Ascending aorta (tissue), 2 donors: ENCODE results near the gene PTPN1. TPM values are rescaled to one million over a fixed set of nuclear protein-coding genes. Genes with fewer than 3 reads are reported as not detected.

ENCODE experiments used
- DNase-seq, 2 donors: peaks; one replicate each; pipeline ENCODE4 v3.0.0-alpha.2; 2019; ENCODE audit warnings: low spot score in 2 of 2
- H3K27ac ChIP-seq, 2 donors: fragments of 200-600 bp; sonication (generic); one replicate each; pipeline ENCODE4 v1.5.1; 2016 to 2017; ENCODE audit warnings: mild to moderate bottlenecking in 1 of 2
- H3K27me3 ChIP-seq: fragments of 200-600 bp; sonication (generic); one replicate; pipeline ENCODE4 v1.5.1; 2017
- H3K36me3 ChIP-seq, 2 donors: fragments of 200-600 bp; sonication (generic); one replicate each; pipeline ENCODE4 v1.5.1; 2016
- H3K4me1 ChIP-seq, 2 donors: fragments of 200-600 bp; sonication (generic); one replicate each; pipeline ENCODE4 v1.5.1; 2016 to 2017; ENCODE audit warnings: mild to moderate bottlenecking in 1 of 2
- H3K4me3 ChIP-seq, 2 donors: fragments of 200-600 bp; sonication (generic); one replicate each; pipeline ENCODE4 v1.5.1; 2016 to 2017; ENCODE audit warnings: mild to moderate bottlenecking in 1 of 2
- H3K9me3 ChIP-seq, 2 donors: fragments of 200-600 bp; sonication (generic); one replicate each; pipeline ENCODE4 v1.5.1; 2016
- CTCF ChIP-seq, 3 experiments: fragments of 200-600 bp in 2 of 3; fragments of 450-650 bp in 1 of 3; sonication (generic) in 2 of 3; IDR thresholded peaks; one replicate each; pipeline ENCODE4 v1.5.1; 2016 to 2019; ENCODE audit warnings: antibody characterized with exemption in 3 of 3, mild to moderate bottlenecking in 1 of 3, moderate library complexity in 1 of 3
- intact Hi-C: fragments of 100-400 bp; cut with DNase I; formaldehyde crosslinking; loops from one replicate; pipeline ENCODE4 v1.15.1; 2023
- total RNA-seq: library from RNA; depleted of rRNA; stranded (reverse); fragments of >200 nt; gene quantifications from one replicate; pipeline ENCODE4 v1.1.0, GENCODE V29; 2016

Gene PTPN1
- total RNA-seq, 1 donor from 2014 or later: 30.2 TPM

GRCh38 chr20:50527068-50527605 lies 17.0 kb downstream of the PTPN1 start:
- DNase-seq: no peak
- Histone ChIP-seq H3K4me3 (no peak overlapping the region), H3K36me3 (no peaks in the 10 kb centered on the region), H3K27ac (no peak overlapping the region), H3K9me3 (no peaks in the 10 kb centered on the region), H3K4me1 (peaks cover 8 to 21% of the 10 kb centered on the region in 2 donors), H3K27me3 (no peaks in the 10 kb centered on the region)
- intact Hi-C loops: no loop called here
- TF ChIP-seq CTCF (IDR thresholded peaks at IDR 0.05): no peak

- Histone ChIP-seq H3K27ac (no peak overlapping the region), H3K27me3 (no peaks in the 10 kb centered on the region), H3K4me3 (no peak overlapping the region), H3K9me3 (no peaks in the 10 kb centered on the region), H3K36me3 (no peaks in the 10 kb centered on the region), H3K4me1 (peaks cover 8 to 21% of the 10 kb centered on the region in 2 donors)
- intact Hi-C loops: no loop called here
- DNase-seq: no peak
- TF ChIP-seq CTCF (IDR thresholded peaks at IDR 0.05): no peak
Measured at GRCh38 chr20:50528129-50528528, 17.9 kb downstream of the PTPN1 start.

- intact Hi-C loops: no loop called here
- DNase-seq: no peak
- TF ChIP-seq CTCF (IDR thresholded peaks at IDR 0.05): no peak
- Histone ChIP-seq H3K9me3 (no peaks in the 10 kb centered on the region), H3K27me3 (no peaks in the 10 kb centered on the region), H3K4me1 (peaks cover 8 to 21% of the 10 kb centered on the region in 2 donors), H3K27ac (peak overlapping the region; percentile 12 to 55), H3K4me3 (no peak overlapping the region), H3K36me3 (no peaks in the 10 kb centered on the region)
Measured at GRCh38 chr20:50528804-50529351, 18.7 kb downstream of the PTPN1 start.

- intact Hi-C loops: no loop called here
- no peak overlapping the region for H3K27ac ChIP-seq
- no peaks in the 10 kb centered on the region for H3K9me3 ChIP-seq
- no peak for DNase-seq
- TF ChIP-seq CTCF (IDR thresholded peaks at IDR 0.05): no peak
- no peaks in the 10 kb centered on the region for H3K36me3 ChIP-seq
- H3K4me3 ChIP-seq: no peak overlapping the region
- no peaks in the 10 kb centered on the region for H3K27me3 ChIP-seq
- H3K4me1 ChIP-seq: peaks cover 6 to 21% of the 10 kb centered on the region in 2 donors
Measured at GRCh38 chr20:50532221-50532620, 22.0 kb downstream of the PTPN1 start.

- H3K4me3 ChIP-seq: no peak overlapping the region
- intact Hi-C loops: no loop called here
- H3K27ac ChIP-seq: no peak overlapping the region
- H3K9me3 ChIP-seq: no peaks in the 10 kb centered on the region
- H3K4me1 ChIP-seq: peaks cover 6 to 22% of the 10 kb centered on the region in 2 donors
- no peak for TF ChIP-seq CTCF (IDR thresholded peaks at IDR 0.05)
- no peak for DNase-seq
- no peaks in the 10 kb centered on the region for H3K27me3 ChIP-seq
- no peaks in the 10 kb centered on the region for H3K36me3 ChIP-seq
Measured at GRCh38 chr20:50533061-50533460, 22.9 kb downstream of the PTPN1 start.
